ENCODE data around the gene EXTL2. TPM values are rescaled to one million over a fixed set of nuclear protein-coding genes. Genes with fewer than 3 reads are reported as not detected.
A peak's percentile ranks its signal among the peaks of the same experiment; 100 is the strongest.

The EXTL2 gene
- total and polyA plus RNA-seq, 10 of the 15 experiments (the other 5 are each of a cell fraction or from before 2014, with no cell fraction given), result 10.2 to 51.1 (median 16.2) TPM

GRCh38 chr1:100894603-100895539, at the start of gene EXTL2 (continued):
- TF ChIP-seq EGR1 (IDR thresholded peaks at IDR 0.05; ENCODE audit: borderline replicate concordance in 1 of 2, low read depth in 2 of 2, low read length in 2 of 2) (peak in 1 of 2 experiments; percentile 46; a peak in 1 of 3 replicates), RAD21 (IDR thresholded peaks at IDR 0.05; ENCODE audit: insufficient read depth, low read depth, low read length) (no peak), ASH2L (IDR thresholded peaks at IDR 0.05; ENCODE audit: borderline replicate concordance, low read depth) (peak; percentile 64; the same call in 1 of the 2 replicates), ZNF687 (IDR thresholded peaks at IDR 0.05) (no peak), CREB1 (IDR thresholded peaks at IDR 0.05; ENCODE audit: low read depth) (peak; percentile 89), RB1 (IDR thresholded peaks at IDR 0.05; ENCODE audit: borderline replicate concordance) (0 out of 2 replicates have a peak, but pooled peaks have one; percentile 34), HCFC1 (IDR thresholded peaks at IDR 0.05; ENCODE audit: low read length) (peak; percentile 44; the same call in 1 of the 2 replicates), SPI1 (IDR thresholded peaks at IDR 0.05; ENCODE audit: borderline replicate concordance, insufficient read depth, low read depth, low read length) (peak; percentile 49; the same call in 1 of the 2 replicates), EED (IDR thresholded peaks at IDR 0.05; ENCODE audit: low read depth) (peak; percentile 79), ELK1 (IDR thresholded peaks at IDR 0.05; ENCODE audit: low read depth, low read length) (peak; percentile 83), DPF2 (IDR thresholded peaks at IDR 0.05) (peak; percentile 51; the same call in 1 of the 2 replicates), SKIL (IDR thresholded peaks at IDR 0.05; ENCODE audit: low read depth, poor library complexity, severe bottlenecking) (peak; percentile 3), TCF7 (IDR thresholded peaks at IDR 0.05; ENCODE audit: borderline replicate concordance) (no peak), NKRF (conservative IDR thresholded peaks at IDR 0.05) (peak; percentile 96), ATF2 (IDR thresholded peaks at IDR 0.05; ENCODE audit: low read length) (0 out of 2 replicates have a peak, but pooled peaks have one; percentile 21), YY1 (IDR thresholded peaks at IDR 0.05; ENCODE audit: low read depth, low read length) (peak; percentile 40)
